Measurements from ENCODE around the gene SOX15.

GRCh38 chr17:7589891-7590691 lies at the start of gene SOX15:
- TF ChIP-seq, protein P1, sequence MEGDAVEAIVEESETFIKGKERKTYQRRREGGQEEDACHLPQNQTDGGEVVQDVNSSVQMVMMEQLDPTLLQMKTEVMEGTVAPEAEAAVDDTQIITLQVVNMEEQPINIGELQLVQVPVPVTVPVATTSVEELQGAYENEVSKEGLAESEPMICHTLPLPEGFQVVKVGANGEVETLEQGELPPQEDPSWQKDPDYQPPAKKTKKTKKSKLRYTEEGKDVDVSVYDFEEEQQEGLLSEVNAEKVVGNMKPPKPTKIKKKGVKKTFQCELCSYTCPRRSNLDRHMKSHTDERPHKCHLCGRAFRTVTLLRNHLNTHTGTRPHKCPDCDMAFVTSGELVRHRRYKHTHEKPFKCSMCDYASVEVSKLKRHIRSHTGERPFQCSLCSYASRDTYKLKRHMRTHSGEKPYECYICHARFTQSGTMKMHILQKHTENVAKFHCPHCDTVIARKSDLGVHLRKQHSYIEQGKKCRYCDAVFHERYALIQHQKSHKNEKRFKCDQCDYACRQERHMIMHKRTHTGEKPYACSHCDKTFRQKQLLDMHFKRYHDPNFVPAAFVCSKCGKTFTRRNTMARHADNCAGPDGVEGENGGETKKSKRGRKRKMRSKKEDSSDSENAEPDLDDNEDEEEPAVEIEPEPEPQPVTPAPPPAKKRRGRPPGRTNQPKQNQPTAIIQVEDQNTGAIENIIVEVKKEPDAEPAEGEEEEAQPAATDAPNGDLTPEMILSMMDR (conservative IDR thresholded peaks at IDR 0.05; ENCODE audit: low read length), result no peak
- no peak for TF ChIP-seq EZH2phosphoT487 (IDR thresholded peaks at IDR 0.05; ENCODE audit: borderline replicate concordance, low read depth, low read length)
